ENCODE measurements around the gene LIAS. TPM values are rescaled to one million over a fixed set of nuclear protein-coding genes. Genes with fewer than 3 reads are reported as not detected.

The LIAS gene
- total and polyA plus RNA-seq, 4 donors = 7.1 to 9.7 (median 9.5) TPM

DNA sequence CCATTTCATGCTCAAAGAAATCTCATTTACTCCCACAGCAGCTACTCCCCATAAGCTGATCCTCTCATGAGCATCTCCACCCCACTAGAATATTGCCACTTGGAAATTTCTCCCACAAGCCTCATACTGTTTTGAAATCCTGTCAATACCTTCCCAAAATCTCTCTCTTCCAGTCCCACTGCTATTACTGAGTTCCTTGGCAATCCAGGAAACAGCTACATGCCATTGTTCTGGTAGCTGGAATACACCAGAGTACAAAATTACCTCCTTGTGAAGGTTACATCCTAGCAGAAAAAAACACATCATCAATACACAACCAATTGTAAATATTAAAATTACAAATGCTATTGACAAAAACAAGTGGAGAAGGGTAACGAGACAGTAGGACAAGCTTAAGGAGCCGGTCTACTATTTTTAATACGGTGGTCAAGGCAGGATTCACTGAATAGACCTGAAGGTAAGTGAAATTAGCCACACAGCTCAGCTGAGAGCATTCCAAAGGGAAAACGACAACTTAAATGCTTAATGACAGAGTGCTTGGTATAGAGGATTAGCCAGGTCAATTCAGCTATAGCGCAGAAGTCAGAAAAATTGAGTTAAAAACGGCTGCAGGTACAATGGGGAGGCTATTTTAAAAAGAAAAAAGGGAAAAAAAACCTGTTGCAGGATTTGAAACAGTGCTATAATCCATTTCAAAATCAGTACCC, 6.5 kb upstream of the LIAS start:
- WGBS = 92% methylated on average over 6 of the region's 6 CpGs
- no peaks in the 10 kb centered on the region for H3K27me3 ChIP-seq (ENCODE audit: control insufficient read depth in 4 of 4, insufficient read depth in 4 of 4, low read length in 3 of 4)
- H3K4me3 ChIP-seq (ENCODE audit: low read depth in 1 of 3, low read length in 3 of 3) = no peak overlapping the region
- H3K27ac ChIP-seq (ENCODE audit: low read depth in 1 of 2, low read length in 2 of 2) = no peak overlapping the region
- DNase-seq (ENCODE audit: low spot score) = no peak
- H3K4me1 ChIP-seq (ENCODE audit: control insufficient read depth in 4 of 4, insufficient read depth in 4 of 4, low read length in 3 of 4) = peaks cover 11 to 34% (median 25%) of the 10 kb centered on the region in 4 donors
- H3K9me3 ChIP-seq (ENCODE audit: control insufficient read depth in 4 of 4, low read length in 3 of 4) = no peaks in the 10 kb centered on the region
- H3K36me3 ChIP-seq (ENCODE audit: control insufficient read depth in 4 of 4, insufficient read depth in 3 of 4, low read depth in 1 of 4, low read length in 3 of 4) = peaks cover 19 to 63% (median 53%) of the 10 kb centered on the region in 4 donors
- TF ChIP-seq, protein P1, sequence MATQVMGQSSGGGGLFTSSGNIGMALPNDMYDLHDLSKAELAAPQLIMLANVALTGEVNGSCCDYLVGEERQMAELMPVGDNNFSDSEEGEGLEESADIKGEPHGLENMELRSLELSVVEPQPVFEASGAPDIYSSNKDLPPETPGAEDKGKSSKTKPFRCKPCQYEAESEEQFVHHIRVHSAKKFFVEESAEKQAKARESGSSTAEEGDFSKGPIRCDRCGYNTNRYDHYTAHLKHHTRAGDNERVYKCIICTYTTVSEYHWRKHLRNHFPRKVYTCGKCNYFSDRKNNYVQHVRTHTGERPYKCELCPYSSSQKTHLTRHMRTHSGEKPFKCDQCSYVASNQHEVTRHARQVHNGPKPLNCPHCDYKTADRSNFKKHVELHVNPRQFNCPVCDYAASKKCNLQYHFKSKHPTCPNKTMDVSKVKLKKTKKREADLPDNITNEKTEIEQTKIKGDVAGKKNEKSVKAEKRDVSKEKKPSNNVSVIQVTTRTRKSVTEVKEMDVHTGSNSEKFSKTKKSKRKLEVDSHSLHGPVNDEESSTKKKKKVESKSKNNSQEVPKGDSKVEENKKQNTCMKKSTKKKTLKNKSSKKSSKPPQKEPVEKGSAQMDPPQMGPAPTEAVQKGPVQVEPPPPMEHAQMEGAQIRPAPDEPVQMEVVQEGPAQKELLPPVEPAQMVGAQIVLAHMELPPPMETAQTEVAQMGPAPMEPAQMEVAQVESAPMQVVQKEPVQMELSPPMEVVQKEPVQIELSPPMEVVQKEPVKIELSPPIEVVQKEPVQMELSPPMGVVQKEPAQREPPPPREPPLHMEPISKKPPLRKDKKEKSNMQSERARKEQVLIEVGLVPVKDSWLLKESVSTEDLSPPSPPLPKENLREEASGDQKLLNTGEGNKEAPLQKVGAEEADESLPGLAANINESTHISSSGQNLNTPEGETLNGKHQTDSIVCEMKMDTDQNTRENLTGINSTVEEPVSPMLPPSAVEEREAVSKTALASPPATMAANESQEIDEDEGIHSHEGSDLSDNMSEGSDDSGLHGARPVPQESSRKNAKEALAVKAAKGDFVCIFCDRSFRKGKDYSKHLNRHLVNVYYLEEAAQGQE (IDR thresholded peaks at IDR 0.05) = no peak
- TF ChIP-seq HNF4A (conservative IDR thresholded peaks at IDR 0.05) (no peak), FOXA1 (IDR thresholded peaks at IDR 0.05) (no peak), GABPA (IDR thresholded peaks at IDR 0.05 in 1 of 2, conservative IDR thresholded peaks at IDR 0.05 in 1 of 2) (no peak), JUND (IDR thresholded peaks at IDR 0.05) (no peak), RXRA (IDR thresholded peaks at IDR 0.05) (no peak), SP1 (IDR thresholded peaks at IDR 0.05) (no peak), FOXA2 (IDR thresholded peaks at IDR 0.05) (no peak), RAD21 (IDR thresholded peaks at IDR 0.05) (no peak), HNF4G (IDR thresholded peaks at IDR 0.05) (no peak), EGR1 (IDR thresholded peaks at IDR 0.05; ENCODE audit: low read depth in 2 of 2) (no peak)
- TF ChIP-seq, protein P2, sequence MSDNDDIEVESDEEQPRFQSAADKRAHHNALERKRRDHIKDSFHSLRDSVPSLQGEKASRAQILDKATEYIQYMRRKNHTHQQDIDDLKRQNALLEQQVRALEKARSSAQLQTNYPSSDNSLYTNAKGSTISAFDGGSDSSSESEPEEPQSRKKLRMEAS (IDR thresholded peaks at IDR 0.05) = no peak
- TF ChIP-seq, protein P3, sequence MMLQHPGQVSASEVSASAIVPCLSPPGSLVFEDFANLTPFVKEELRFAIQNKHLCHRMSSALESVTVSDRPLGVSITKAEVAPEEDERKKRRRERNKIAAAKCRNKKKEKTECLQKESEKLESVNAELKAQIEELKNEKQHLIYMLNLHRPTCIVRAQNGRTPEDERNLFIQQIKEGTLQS (IDR thresholded peaks at IDR 0.05) = no peak
- no peak overlapping the region for H3K9ac ChIP-seq (ENCODE audit: low read depth in 1 of 2, low read length in 2 of 2)

DNA sequence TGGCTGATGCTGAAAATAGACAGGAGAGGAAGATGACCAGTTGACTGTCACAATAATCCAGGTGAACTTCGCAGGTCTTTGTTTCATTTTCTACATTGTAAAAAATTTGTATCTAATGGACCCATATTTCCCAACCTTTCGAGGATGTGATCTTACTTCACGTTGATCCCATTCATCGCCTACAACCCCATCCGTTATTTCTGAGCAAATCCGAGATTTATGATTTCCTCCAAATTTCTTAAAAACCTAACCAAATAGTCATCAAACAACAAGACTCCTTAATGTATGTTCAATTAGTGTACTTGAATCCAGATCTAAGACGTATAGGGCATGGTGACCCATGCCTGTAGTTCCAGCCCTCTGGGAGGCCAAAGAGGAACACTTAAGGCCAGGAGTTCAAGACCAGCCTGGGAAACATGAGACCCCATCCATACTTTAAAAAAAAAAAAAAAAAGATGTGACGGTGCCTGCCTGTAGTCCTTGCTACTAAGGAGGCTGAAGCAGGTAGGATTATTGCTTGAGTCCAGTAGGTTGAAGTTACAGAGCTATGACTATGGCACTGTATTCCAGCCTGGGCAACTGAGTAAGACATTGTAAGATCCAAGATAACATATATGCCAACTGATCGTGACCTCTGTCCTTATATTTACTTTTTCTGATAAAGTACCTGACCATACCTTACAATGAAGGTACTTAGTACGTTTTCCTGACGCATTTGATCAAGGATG, 5.8 kb upstream of the LIAS start:
- Histone ChIP-seq H3K4me1 (ENCODE audit: control insufficient read depth in 4 of 4, insufficient read depth in 4 of 4, low read length in 3 of 4) (peaks cover 14 to 41% (median 31%) of the 10 kb centered on the region in 4 donors), H3K4me3 (ENCODE audit: low read depth in 1 of 3, low read length in 3 of 3) (no peak overlapping the region), H3K9ac (ENCODE audit: low read depth in 1 of 2, low read length in 2 of 2) (no peak overlapping the region), H3K27ac (ENCODE audit: low read depth in 1 of 2, low read length in 2 of 2) (no peak overlapping the region), H3K9me3 (ENCODE audit: control insufficient read depth in 4 of 4, low read length in 3 of 4) (no peaks in the 10 kb centered on the region), H3K27me3 (ENCODE audit: control insufficient read depth in 4 of 4, insufficient read depth in 4 of 4, low read length in 3 of 4) (no peaks in the 10 kb centered on the region), H3K36me3 (ENCODE audit: control insufficient read depth in 4 of 4, insufficient read depth in 3 of 4, low read depth in 1 of 4, low read length in 3 of 4) (peaks cover 19 to 64% (median 53%) of the 10 kb centered on the region in 4 donors)
- no peak for DNase-seq (ENCODE audit: low spot score)
- TF ChIP-seq TAF1 (conservative IDR thresholded peaks at IDR 0.05) = no peak
- 92% methylated on average over 11 of the region's 11 CpGs for WGBS
